H1 (cell line): ENCODE measurements around the gene S100A13.

Experiments used
- CBX8 ChIP-seq: fragments of 300-800, 300-1000 bp; sonication (generic); IDR thresholded peaks from 2 replicates; pipeline ENCODE4 v1.7.1; 2016; ENCODE audit warnings: low read depth, low read length, borderline replicate concordance
- EZH2 ChIP-seq: fragments of 200-600 bp; sonication (generic); IDR thresholded peaks from 2 replicates; pipeline ENCODE4 v1.7.1; 2012; ENCODE audit warnings: low read depth, mild to moderate bottlenecking, moderate library complexity, low read length, inconsistent platforms; ENCODE audit not compliant: severe bottlenecking
- POLR2A ChIP-seq, 2 experiments: IDR thresholded peaks; 1 replicate in 1 of 2; 2 replicates in 1 of 2; pipeline ENCODE4 v1.6.1; 2011; ENCODE audit warnings: low read depth in 2 of 2, low read length in 2 of 2, mild to moderate bottlenecking in 2 of 2; ENCODE audit errors: control extremely low read depth in 1 of 2
- RAD21 ChIP-seq, 2 experiments: IDR thresholded peaks in 1 of 2; conservative IDR thresholded peaks in 1 of 2; 2 replicates each; pipeline ENCODE4 v1.6.1; 2011; ENCODE audit warnings: low read depth in 2 of 2, low read length in 2 of 2, improper control_type of control experiment in 1 of 2, inconsistent platforms in 1 of 2, mild to moderate bottlenecking in 1 of 2, moderate library complexity in 1 of 2
- USF2 ChIP-seq: IDR thresholded peaks from 2 replicates; pipeline ENCODE4 v1.6.1; 2011; ENCODE audit warnings: low read length, improper control_type of control experiment
- ZNF274 ChIP-seq: IDR thresholded peaks from 2 replicates; pipeline ENCODE4 v1.7.0; 2012; ENCODE audit warnings: low read length, borderline replicate concordance; ENCODE audit errors: extremely low read depth
- TF ChIP-seq, protein P1 (sequence below), 3 experiments: IDR thresholded peaks; 1 replicate in 2 of 3; 2 replicates in 1 of 3; pipeline versions ENCODE4 v1.5.1 to v1.6.1; 2011; ENCODE audit warnings: low read length in 3 of 3, mild to moderate bottlenecking in 3 of 3, inconsistent platforms in 2 of 3, low read depth in 1 of 3, moderate library complexity in 1 of 3; ENCODE audit not compliant: insufficient read depth in 1 of 3; ENCODE audit errors: control extremely low read depth in 1 of 3

DNA sequence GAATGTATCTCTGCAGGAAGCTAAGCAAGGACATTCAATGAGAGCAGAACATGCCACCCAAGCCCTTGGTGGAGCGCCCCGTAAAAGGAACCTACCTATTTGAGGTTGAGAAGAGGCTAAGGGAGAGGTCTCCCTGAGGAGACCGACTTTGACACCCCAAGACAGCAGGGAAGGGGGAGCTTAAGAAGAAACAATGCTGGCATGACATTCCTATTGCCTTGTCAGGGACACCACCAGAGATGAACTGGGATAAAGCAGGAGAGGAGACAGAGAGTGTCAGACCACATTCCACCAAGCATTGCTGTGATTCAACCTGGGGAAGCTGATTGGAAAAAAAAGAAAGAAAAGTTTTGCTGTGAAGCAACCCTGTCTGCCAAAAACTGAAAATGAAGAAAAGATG lies 48.4 kb downstream of the S100A13 start:
- TF ChIP-seq POLR2A (IDR thresholded peaks at IDR 0.05; ENCODE audit: control extremely low read depth in 1 of 2, low read depth in 2 of 2, low read length in 2 of 2) (no peak), RAD21 (IDR thresholded peaks at IDR 0.05 in 1 of 2, conservative IDR thresholded peaks at IDR 0.05 in 1 of 2; ENCODE audit: low read depth in 2 of 2, low read length in 2 of 2) (no peak), USF2 (no peak), EZH2 (no peak), CBX8 (no peak), ZNF274 (no peak)
- TF ChIP-seq, protein P1, sequence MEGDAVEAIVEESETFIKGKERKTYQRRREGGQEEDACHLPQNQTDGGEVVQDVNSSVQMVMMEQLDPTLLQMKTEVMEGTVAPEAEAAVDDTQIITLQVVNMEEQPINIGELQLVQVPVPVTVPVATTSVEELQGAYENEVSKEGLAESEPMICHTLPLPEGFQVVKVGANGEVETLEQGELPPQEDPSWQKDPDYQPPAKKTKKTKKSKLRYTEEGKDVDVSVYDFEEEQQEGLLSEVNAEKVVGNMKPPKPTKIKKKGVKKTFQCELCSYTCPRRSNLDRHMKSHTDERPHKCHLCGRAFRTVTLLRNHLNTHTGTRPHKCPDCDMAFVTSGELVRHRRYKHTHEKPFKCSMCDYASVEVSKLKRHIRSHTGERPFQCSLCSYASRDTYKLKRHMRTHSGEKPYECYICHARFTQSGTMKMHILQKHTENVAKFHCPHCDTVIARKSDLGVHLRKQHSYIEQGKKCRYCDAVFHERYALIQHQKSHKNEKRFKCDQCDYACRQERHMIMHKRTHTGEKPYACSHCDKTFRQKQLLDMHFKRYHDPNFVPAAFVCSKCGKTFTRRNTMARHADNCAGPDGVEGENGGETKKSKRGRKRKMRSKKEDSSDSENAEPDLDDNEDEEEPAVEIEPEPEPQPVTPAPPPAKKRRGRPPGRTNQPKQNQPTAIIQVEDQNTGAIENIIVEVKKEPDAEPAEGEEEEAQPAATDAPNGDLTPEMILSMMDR (IDR thresholded peaks at IDR 0.05; ENCODE audit: control extremely low read depth in 1 of 3, insufficient read depth in 1 of 3, low read depth in 1 of 3, low read length in 3 of 3), result no peak
